Ovary (tissue), 9 donors: ENCODE data around the gene GRPEL1. TPM values are rescaled to one million over a fixed set of nuclear protein-coding genes. Genes with fewer than 3 reads are reported as not detected.

ENCODE experiments used
- DNase-seq, 5 donors: peaks; one replicate each; pipeline ENCODE4 v3.0.0-alpha.2; 2019 to 2020
- H3K27ac ChIP-seq, 2 donors: fragments of 200-600 bp; one replicate each; pipeline versions ENCODE4 v1.5.1 to v1.8.0; 2019 to 2022
- H3K27me3 ChIP-seq: fragments of 200-600 bp; one replicate; pipeline ENCODE4 v1.8.0; 2022
- H3K36me3 ChIP-seq: fragments of 200-600 bp; sonication (generic); one replicate; pipeline ENCODE4 v1.5.1; 2019
- H3K4me1 ChIP-seq: one replicate; pipeline ENCODE4 v1.8.1; 2013; ENCODE audit warnings: mild to moderate bottlenecking, moderate library complexity; ENCODE audit not compliant: insufficient read depth
- H3K4me3 ChIP-seq: fragments of 200-600 bp; sonication (generic); one replicate; pipeline ENCODE4 v1.5.1; 2017
- H3K9me3 ChIP-seq, 2 donors: fragments of 200-600 bp in 1 of 2; sonication (generic) in 1 of 2; one replicate each; pipeline versions ENCODE4 v1.5.1 to v1.8.1; 2013 to 2019; ENCODE audit warnings: mild to moderate bottlenecking in 1 of 2, moderate library complexity in 1 of 2
- CTCF ChIP-seq, 3 donors: fragments of 450-650 bp in 2 of 3; fragments of 200-600 bp in 1 of 3; IDR thresholded peaks; one replicate each; pipeline versions ENCODE4 v1.5.1 to v1.8.0; 2016 to 2022; ENCODE audit warnings: antibody characterized with exemption in 3 of 3, mild to moderate bottlenecking in 1 of 3
- EP300 ChIP-seq: sonication (generic); formaldehyde crosslinking; IDR thresholded peaks from one replicate; pipeline ENCODE4 v1.6.1; 2017; ENCODE audit warnings: antibody characterized with exemption
- POLR2A ChIP-seq: fragments of 450-650 bp; IDR thresholded peaks from one replicate; pipeline ENCODE4 v1.6.1; 2017; ENCODE audit warnings: antibody characterized with exemption, mild to moderate bottlenecking, moderate library complexity
- whole genome bisulfite sequencing, 3 donors: extraction: QIAGEN DNeasy Blood & Tissue Kit in 1 of 3; methylation state at CpG; one replicate each; pipeline versions ENCODE4 v1.1.5 to v1.1.7; 2013 to 2017; 5-methylcytosine and 5-hydroxymethylcytosine counted together
- intact Hi-C, 4 donors: fragments of 100-400 bp; cut with DNase I; formaldehyde crosslinking; loops; one replicate each; pipeline versions ENCODE4 v1.11.0 to v1.15.1; 2022 to 2023
- polyA plus RNA-seq, 2 donors: library from polyadenylated mRNA; stranded (reverse); fragments of 200-250 nt in 1 of 2; fragments of 350-450 nt in 1 of 2; fragmentation: Illumina TruSeq in 1 of 2; extraction: RNeasy Lipid Tissue Mini Kit (QIAGEN cat#74804) in 1 of 2; gene quantifications; one replicate each; pipeline ENCODE4 v1.2.3, GENCODE V29; 2013 to 2014
- total RNA-seq, 7 donors: library from RNA; depleted of rRNA in 2 of 7; stranded (reverse); fragments of >200 nt in 2 of 7; fragmentation: NEBNext Ultra II Directional in 3 of 7; extraction: Animal tissue kit (Norgen Biotek cat#: 25700) in 3 of 7; gene quantifications; one replicate each; pipeline versions ENCODE4 v1.1.0 to v1.2.4, GENCODE V29; 2016 to 2023
- donor health status: DM: no; HTN: no; CAD: no; lungs with moderate emphysema.
- donor health status: DM: no; HTN: no; CAD: no.
- donor health status: Bipolar disorder and iron deficiency.
- donor health status: DM: yes; HTN: yes; CAD: no.
- donor health status: DM: no; HTN: no; CAD: no.
- donor health status: DM: yes; HTN: yes; CAD: no.

Gene GRPEL1
- total and polyA plus RNA-seq, 9 donors, result 11.1 to 74.8 (median 23.3) TPM

- H3K4me3 ChIP-seq, result no peak overlapping the region
- TF ChIP-seq EP300 (no peak), CTCF (IDR thresholded peaks at IDR 0.05) (no peak), POLR2A (no peak)
- no peaks in the 10 kb centered on the region for H3K4me1 ChIP-seq
- no peak overlapping the region for H3K27ac ChIP-seq
- no peaks in the 10 kb centered on the region for H3K27me3 ChIP-seq
- no peaks in the 10 kb centered on the region for H3K9me3 ChIP-seq
- intact Hi-C loops, result no loop called here
- DNase-seq, result no peak
- H3K36me3 ChIP-seq, result no peaks in the 10 kb centered on the region
- 91 to 94% (median 91%) methylated on average over 9 of the region's 9 CpGs for WGBS, 3 donors
These were observed 41.8 kb downstream of the GRPEL1 start for GRCh38 chr4:7026107-7026506.

GRCh38 chr4:7025040-7025602 is 42.7 kb downstream of the GRPEL1 start:
- DNase-seq, result no peak

GRCh38 chr4:7024336-7024890 is 43.5 kb downstream of the GRPEL1 start:
- no peak overlapping the region for H3K27ac ChIP-seq
- no peaks in the 10 kb centered on the region for H3K4me1 ChIP-seq
- no peaks in the 10 kb centered on the region for H3K36me3 ChIP-seq
- H3K27me3 ChIP-seq, result no peaks in the 10 kb centered on the region
- no peak for TF ChIP-seq CTCF (IDR thresholded peaks at IDR 0.05)
- no peak for TF ChIP-seq EP300
- no peak for TF ChIP-seq POLR2A
- 88 to 94% (median 93%) methylated on average over 17 to 19 of the region's 19 CpGs for WGBS, 3 donors
- intact Hi-C loops, result no loop called here
- DNase-seq, result no peak
- H3K9me3 ChIP-seq, result no peaks in the 10 kb centered on the region
- H3K4me3 ChIP-seq, result no peak overlapping the region

More at GRCh38 chr4:7025040-7025602, 42.7 kb downstream of the GRPEL1 start:
- 84 to 88% (median 88%) methylated on average over 28 of the region's 28 CpGs for WGBS, 3 donors
- no peaks in the 10 kb centered on the region for H3K36me3 ChIP-seq
- intact Hi-C loops, result no loop called here
- TF ChIP-seq CTCF (IDR thresholded peaks at IDR 0.05), result no peak
- TF ChIP-seq POLR2A, result no peak
- TF ChIP-seq EP300, result no peak
- H3K4me3 ChIP-seq, result no peak overlapping the region
- no peaks in the 10 kb centered on the region for H3K27me3 ChIP-seq
- no peaks in the 10 kb centered on the region for H3K9me3 ChIP-seq
- no peaks in the 10 kb centered on the region for H3K4me1 ChIP-seq
- H3K27ac ChIP-seq, result no peak overlapping the region

DNA sequence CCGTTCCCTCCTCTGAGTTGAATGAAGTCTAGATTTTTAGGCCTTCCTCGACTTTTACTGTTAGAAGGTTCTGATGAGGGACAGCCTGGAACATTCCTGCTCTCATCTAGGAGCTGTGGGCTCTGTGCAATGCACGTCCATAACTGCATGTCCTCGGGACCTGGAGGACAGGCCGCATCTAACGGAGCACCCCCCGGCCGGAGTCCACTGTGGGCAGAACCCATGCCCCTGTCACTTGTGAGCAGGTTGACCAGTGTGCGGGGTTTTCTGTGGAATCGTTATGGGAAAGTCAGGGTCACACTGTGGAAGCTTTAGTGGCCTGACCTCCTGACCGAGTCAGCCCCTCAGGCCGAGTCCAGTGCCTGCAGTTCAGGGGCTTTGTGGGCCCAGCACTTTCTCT is 44.0 kb downstream of the GRPEL1 start:
- TF ChIP-seq EP300, result no peak
- TF ChIP-seq CTCF (IDR thresholded peaks at IDR 0.05), result no peak
- no peak for DNase-seq
- intact Hi-C loops, result no loop called here
- Histone ChIP-seq H3K4me1 (no peaks in the 10 kb centered on the region), H3K9me3 (no peaks in the 10 kb centered on the region), H3K4me3 (no peak overlapping the region), H3K36me3 (no peaks in the 10 kb centered on the region), H3K27me3 (no peaks in the 10 kb centered on the region), H3K27ac (no peak overlapping the region)
- 89 to 94% (median 91%) methylated on average over 12 of the region's 12 CpGs for WGBS, 3 donors
